Measurements from ENCODE around the gene UROC1.
A peak's percentile ranks its signal among the peaks of the same experiment; 100 is the strongest.

Gene UROC1

GRCh38 chr3:126478581-126479310 lies 38.8 kb downstream of the UROC1 start:
- DNase-seq (ENCODE audit: low spot score): no peak

GRCh38 chr3:126477061-126477380 lies 40.6 kb downstream of the UROC1 start:
- peak; percentile 20 for DNase-seq (ENCODE audit: low spot score)

DNA sequence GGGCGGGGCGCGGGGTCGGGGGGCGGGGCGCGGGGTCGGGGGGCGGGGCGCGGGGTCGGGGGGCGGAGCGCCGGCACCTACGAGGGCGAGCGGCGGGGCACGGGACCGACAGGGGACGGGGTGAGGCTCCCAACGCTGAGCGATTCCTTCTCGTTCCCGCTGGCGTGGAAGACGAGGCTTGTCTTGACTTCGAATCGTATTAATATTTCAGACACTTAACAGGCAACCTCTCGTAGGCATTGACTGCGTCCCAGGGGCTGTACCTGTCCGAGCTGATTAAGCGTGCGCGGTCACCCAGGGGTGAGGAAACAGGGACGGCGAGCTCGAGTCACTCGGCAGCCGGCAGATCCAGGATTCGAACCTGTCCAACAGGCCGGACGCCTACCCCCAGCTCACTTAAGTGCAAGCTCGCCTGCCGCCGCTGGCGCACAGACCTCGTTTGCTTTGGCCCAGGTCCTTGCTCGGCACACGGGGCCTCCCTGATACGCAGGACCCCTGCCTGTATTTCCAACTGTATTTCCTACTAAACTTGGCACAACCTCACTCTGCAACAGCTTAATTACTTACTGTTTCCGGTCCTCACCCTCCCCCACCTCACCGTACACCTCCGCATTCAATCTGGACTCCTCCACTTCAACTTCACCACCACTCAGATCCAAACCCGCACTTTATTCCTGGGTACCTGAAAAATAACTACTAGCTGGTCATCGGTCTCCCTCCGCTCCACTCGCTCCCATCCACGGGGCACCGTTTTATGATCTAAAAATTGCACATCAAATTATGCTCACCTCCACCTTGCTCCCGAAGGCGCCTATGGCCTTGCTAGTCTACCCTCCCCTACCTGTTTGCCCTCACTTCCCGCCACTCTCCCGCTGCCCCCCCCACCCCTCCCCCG lies 41.2 kb downstream of the UROC1 start:
- DNase-seq (ENCODE audit: low spot score): peak; percentile 53

DNA sequence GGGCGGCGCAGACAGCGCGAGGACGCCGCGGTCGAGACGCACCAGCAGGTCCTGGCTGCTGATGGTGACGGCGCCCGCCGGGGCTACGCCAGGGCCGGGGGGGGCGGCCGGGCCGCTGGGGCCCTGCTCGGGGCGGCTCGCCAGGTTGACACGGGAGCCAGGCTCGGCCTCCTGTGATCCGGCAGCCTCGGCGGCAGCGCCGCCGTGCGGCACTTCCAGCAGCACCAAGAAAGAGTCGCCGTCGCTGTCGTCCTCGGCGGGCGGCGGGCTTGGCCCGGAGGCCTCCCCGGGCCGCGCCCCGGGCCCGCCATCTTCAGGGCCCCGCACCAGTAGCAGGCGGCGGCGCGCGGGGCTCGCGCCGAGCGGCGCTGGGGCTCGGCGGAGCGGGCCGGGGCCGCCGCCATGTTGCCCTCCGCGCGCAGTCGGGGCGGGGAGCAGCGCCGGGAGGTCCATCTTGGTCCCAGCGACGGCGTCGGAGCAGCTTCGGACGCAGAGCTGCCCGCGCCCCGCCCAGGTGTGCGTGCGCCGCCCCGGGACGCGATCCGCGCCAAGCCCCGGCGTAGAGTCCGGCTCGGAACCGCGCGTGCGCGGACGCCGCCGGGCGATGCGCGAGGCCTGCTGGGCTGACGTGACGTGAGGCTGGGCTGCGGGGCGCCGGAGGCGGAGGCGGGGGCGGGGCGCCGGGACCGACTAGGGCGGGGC lies 42.0 kb downstream of the UROC1 start, which contains the start of gene ZXDC:
TSS of gene ZXDC (minus strand) at position 479 of the 702 bp plus-strand sequence. CDS start at position 453, 26 bp downstream.
- DNase-seq (ENCODE audit: low spot score): peak; percentile 88

DNA sequence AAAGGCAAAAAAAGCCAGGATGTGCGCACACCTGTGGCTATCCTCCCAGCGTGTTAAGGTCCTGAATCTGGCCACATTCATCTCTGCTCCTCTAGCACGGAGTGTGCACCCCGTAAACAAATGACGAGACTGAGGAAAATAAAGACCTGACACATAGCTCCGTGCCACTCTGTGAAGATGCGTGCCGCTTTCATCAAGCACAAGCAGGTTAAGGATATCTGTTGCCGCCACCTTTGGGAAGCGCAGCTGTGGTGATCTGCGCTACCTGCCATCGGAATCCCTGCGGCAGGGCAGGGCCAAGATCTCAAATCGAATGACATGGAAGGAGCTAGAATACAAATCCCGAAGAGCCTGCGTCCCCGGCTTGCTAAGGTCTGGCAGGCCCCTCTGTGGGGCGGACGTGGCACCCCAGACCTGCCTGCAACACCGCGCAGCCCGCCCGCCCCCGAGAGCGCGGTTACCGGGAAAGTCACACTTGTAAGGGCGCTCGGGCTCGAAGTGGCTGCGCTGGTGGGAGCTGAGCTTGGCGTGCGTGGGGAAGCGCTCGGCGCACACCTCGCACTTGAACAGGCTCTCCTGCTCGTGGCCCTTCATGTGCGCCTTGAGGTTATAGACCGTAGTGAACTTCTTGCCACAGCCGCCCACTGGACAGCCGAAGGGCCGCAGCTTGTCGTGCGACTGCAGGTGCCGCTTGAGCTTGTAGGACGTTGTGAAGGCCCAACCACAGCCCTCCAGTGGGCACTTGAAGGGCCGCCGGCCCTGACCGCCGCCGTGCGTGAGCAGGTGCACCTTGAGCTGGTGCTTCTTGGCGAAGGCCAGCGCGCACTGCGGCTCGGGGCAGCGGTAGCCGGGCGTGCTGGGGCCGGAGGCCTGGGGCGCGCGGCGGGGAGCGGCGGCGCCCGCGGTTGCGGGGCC lies 42.8 kb downstream of the UROC1 start:
- DNase-seq (ENCODE audit: low spot score): peak; percentile 62

DNA sequence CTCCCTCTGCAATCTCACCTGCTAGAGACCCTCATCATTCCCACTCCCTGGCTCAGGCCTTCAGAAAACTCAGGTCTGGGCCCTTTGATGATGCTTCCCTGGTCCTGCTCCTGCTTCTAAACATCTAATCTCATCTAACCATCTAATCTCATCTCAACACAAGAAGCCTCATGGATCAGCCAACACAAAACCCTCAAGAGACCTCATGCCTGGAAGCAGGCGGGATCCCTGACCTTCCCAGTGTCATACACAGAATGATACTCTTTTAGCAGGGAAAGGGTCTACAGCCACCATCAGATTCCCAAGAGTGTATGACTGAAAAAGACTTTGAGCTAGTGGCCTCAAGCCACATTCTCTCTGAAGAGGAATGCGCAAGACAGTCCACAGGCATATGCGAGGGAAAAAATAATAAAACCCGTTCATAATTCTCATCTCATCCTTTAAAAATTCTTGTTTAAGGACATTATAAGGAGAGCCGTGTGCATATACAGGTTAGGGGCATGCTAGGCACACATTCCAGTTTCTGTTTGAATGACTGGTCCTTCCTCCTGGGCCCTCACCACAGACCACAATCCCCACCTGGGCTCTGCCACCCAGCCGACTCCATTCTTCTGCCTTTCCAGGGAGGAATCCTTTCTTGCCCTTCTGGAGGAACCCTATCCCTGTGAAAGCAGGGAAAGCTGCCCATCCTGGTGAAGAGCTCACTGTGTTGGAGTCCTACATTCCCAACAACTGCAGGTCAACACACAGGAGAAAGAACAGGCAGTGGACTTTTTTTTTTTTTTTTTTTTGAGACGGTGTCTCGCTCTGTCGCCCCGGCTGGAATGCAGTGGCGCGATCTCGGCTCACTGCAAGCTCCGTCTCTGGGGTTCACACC lies 44.0 kb downstream of the UROC1 start:
- DNase-seq (ENCODE audit: low spot score): peak; percentile 67

DNA sequence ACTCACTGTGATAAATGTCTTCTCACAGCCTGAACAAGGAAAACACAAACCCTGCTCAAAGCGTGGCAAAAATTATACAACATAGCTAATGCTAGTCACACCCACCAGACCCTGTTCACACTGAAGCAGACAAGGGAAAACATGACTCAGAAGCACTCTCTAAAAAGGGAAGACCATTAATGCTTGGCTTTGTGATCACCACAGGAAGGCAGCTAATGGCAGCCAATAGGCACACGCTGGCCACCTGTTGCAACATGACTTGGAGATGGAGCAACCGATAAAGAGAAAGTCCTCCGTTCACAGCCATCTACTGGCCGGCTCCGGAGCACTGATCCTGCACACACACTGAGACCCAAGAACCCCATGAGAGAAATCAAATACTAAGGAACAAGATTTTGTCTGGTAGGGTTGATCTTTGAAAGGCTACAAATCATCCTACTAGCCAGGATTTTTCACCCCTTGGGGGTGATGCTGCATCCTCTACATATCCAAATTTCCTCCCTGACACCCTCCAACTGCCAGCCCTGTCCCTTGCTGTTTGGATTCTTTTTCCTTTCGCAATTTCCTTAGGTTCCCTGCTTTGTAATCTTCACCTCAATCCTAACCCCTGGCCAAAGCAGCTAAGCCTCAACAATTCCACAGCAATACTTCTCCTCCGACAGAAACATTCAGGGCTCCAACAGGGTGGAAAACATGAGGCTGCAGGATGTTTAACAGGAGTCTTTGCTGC lies 45.1 kb downstream of the UROC1 start:
- peak; percentile 95 for DNase-seq (ENCODE audit: low spot score)

DNA sequence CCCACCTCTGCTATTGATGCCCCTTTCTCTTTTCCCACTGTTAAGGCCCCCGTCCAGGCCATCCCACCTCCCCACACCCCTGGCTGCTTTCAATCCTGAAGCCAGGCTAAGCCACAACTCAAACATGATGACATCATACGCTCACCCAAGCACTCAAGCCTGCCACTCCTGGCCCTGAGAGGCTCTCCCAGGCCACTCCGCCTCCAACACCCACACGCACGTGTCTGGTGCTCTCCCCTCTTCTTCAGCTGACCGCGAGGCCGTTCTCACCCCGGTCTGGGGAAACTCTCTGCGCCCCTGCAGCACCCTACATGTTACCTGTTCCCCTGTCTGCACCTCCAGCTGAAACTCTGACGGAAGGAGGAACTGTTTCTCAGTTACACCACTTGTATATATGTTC lies 48.1 kb downstream of the UROC1 start:
- DNase-seq (ENCODE audit: low spot score): no peak

- DNase-seq (ENCODE audit: low spot score): no peak
Measured at GRCh38 chr3:126468028-126468891, 49.3 kb downstream of the UROC1 start.

DNA sequence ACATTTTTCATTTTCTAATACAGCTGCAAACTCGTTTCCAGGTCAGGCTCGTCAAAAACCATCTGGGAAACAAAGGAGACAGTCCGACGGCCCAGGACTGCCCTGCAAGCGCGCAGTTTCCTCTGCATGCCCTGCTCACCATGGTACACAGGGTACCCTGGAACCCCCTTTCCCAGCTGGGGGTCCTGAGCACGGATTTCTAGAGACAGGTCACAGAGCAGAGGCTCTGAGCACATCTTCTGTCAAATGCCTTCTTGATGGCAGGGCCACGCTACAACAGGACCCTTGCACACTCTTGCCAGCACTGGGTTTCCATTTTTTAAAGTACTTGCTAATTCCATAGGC lies 50.0 kb downstream of the UROC1 start:
- DNase-seq (ENCODE audit: low spot score): no peak

GRCh38 chr3:126466886-126467610 lies 50.5 kb downstream of the UROC1 start:
- no peak for DNase-seq (ENCODE audit: low spot score)

DNA sequence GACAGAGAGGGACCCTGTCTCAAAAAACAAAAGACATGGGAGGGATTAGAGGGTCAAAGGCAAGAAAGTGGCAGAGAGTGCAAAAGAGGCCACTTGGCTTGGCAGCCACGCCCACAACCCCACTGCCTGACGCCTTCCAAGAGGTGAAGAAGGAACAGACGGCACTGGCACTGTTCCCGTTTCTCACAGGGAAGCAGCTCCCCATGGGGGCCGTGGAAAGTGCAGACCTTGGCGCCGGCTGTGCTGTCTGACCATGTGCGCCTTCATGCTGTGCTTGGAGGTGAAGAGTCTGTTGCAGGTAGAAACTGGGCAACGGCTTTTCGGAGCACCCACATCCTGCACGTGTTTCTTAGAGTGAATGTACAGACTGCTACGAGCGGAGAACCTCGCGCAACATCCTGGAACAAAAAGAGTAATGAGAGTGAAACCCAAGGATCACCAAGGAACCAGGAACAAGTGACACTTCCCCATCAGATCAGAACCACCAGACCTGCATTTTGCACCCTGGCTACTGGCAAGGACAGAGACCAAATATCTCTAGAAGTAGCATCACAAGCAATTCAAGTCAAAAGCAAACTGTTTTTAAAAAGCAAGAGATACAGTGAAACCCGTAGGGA lies 51.5 kb downstream of the UROC1 start:
- no peak for DNase-seq (ENCODE audit: low spot score)

DNA sequence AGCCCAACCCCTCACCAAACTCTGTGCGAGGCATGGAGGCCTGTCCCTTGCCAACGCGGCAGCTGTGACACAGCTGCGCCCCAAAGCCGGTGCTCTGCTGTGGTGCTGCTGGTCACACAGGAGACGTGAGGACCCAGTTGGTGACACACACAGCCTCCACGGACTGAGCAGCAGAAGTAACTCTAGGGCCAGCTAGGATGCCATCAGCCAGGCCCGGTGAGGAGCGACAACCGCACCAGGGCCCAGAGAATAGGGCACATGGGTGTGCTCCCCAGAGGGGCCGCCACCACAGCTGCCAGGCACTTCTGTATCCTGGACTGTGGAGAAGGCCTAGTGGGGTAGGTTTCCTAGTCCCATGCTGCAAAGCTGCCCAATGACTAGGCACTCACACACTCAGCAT lies 52.6 kb downstream of the UROC1 start:
- DNase-seq (ENCODE audit: low spot score): no peak

GRCh38 chr3:126464494-126464893 lies 53.1 kb downstream of the UROC1 start:
- DNase-seq (ENCODE audit: low spot score): no peak

DNA sequence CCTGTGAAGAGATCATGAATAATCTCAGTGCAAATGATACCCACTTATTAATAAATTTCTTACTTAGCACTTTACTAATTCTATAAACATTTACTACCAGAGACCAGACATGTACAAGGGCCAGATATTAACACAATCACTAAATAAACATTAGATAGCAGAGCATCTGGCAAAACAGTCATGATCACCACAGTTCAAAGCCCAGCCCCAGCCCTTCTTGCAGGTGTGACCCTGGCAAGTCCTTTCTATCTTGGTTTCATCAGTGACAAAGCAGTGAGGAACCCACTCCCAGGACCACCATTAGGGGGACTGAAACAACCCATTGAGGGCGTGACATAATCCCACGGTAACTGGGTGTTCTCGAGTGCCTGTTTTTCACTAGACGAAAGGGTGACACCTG lies 53.5 kb downstream of the UROC1 start:
- no peak for DNase-seq (ENCODE audit: low spot score)

DNA sequence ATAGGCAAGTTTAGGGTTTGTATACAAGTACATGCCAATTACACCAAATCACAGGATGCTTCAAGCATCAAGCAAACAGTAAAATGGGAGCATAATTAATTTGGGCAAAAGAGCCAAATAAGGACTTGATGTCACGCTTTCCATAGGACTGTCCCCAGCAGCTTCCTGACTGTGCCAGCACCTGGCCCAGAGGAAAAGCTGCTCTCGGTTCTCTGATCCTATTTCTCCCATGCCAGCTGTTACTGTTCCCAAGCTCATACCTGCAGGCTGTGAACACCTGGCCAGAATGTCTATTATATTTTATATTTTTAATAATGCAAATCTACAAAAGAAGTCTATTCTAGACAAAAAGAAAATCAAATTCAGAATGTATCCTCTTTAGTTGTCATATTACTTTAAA lies 54.1 kb downstream of the UROC1 start:
- DNase-seq (ENCODE audit: low spot score): no peak

DNA sequence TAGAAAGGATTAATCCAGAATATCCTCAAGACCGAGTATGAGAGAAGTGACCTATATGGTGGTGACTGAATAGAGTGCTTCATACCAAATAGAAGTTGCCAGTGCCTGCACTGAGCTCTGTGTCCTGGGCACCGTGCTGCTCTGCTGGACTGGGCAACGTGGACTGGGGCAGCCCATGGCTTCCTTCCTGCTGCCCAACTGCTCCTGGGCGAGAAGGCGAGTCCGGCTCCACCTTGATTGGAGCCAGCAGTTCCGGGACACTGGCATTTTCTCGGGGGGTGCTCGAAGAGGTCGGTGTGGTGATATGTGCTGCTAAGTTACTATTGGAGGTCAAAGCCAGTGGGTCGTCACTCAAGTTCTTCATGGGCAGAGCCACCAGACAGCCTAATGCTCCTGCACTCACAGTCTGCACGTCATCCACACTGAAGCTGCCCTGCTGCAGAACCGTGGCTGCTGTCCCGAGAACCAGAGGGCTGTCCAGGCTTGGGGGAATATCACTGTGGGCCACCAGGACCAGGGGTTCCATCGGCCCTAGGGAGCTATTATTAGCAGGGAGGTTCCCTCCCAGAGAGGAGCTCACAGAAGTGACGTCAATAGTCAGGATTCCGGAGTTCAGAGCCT lies 56.0 kb downstream of the UROC1 start:
- no peak for DNase-seq (ENCODE audit: low spot score)

All from SW480 (cell line).